Fibroblast of skin of abdomen (primary cell): ENCODE data around the gene NIFK.
A peak's percentile ranks its signal among the peaks of the same experiment; 100 is the strongest.
"Not testable (repeated sequence)": the region's sequence is repeated elsewhere in the genome, so short reads cannot be mapped to it uniquely, and the experiment has no call there.

ENCODE experiments used
- DNase-seq: peaks from one replicate; pipeline ENCODE4 v3.0.0-alpha.2; 2013

The NIFK gene

DNA sequence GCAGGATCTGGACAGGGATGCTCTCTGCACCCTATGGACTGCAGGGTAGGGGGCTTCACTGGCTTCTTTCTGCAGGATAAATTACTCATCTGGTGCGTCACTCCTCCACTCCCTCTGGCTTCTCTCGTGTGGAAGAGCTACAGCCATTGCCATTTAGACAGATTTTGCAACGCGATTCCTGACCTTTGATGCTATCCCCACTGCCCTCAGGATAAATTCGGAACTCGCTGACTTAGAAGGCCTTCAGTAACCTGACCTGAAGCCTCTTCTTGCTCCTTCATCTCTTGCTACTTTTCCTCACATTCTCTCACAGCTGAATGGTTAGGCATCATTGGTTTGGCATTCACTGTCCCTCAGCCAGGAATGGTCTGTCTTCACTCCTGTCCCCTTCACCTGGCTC, 5.3 kb downstream of the NIFK start:
- no peak for DNase-seq

DNA sequence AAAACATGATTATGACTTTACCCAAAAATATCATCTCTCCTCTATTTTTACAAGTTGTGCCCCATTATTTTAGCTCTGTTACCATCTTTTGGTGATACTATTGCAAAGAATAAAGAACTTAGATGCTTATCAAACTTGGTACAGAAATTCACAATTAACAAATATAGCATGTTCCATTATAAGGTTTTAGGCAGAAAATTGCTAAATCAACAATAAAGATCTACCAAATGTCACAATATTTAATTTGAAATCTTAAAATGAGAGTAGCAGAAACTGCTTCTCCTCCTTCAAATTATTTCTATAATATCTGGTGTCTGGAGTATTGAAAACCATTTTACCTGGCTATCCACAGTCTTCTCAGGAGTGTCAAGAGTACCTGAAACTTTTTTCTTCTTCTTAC, 8.7 kb downstream of the NIFK start:
- DNase-seq = no peak

DNA sequence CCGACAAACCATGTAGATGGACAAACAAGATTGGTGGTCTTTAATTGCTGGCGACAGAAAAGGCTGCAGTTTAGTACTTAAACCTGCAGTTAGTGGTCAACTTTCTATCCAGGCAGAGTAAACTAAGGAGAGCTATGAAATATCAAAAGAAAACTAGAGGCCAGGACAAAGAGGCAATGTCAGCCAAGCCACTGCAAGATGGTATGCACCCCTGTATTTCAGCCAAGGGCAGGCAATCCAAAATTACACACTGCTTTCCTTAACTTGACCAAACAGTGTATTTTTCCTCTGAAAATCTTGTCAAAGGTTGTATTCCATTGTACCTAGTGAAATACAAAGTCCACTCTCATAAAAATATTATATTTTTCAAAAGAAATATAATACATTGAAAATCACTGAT, 9.3 kb downstream of the NIFK start:
- DNase-seq = no peak

DNA sequence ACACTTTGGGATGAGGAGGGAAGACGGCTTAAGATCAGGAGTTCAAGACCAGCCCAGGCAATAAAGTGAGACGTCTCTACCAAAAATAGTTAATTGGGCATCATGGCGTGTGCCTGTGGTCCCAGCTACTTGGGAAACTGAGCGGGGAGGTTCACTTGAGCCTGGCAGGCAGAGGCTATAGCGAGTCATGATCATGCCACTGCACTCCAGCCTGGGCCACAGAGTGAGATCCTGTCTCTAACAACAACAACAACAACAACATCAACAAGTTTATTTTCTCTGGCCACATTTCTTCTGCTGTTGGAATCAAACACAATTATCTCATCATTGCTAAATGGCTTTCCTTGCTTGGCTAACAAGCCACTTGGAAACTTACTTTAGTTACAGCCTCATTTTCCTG, 13.4 kb downstream of the NIFK start:
- DNase-seq = no peak

DNA sequence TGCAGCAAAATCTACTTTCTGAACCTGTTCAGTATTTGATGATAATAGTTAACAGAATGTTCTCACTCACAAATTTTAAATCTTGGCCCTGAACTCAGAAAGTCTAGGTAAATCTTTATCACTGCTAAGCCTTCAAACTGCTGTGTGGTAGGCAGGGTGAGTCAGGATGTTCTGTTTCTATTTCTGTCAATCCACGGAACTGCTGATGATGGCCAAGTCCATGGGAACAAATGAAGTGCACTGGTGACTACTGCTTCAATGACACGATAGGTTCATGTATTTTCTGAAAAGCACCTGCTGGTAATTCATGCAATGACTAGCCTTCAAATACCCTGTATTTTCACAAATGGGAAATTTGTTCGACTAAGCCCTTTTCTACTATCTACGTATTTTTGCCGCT, 14.2 kb downstream of the NIFK start:
- peak; percentile 64 for DNase-seq

DNA sequence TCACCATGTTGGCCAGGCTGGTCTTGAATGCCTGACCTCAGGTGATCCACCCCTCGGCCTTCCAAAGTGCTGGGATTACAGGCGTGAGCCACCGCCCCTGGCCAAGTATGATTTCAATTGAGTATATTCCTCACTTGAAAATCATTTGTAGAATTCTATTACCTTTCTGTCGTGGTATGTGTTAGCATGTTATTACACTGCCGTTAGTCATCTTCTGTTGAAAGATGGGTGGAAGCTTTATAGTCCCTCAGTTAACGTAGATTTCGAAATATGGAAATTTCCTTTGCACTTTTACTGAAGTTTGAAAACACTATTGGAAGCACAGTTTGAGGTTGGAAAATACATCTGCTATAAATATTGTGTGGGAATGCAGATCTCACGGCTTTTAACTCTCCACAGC, 14.7 kb downstream of the NIFK start:
- peak; percentile 94 for DNase-seq

DNA sequence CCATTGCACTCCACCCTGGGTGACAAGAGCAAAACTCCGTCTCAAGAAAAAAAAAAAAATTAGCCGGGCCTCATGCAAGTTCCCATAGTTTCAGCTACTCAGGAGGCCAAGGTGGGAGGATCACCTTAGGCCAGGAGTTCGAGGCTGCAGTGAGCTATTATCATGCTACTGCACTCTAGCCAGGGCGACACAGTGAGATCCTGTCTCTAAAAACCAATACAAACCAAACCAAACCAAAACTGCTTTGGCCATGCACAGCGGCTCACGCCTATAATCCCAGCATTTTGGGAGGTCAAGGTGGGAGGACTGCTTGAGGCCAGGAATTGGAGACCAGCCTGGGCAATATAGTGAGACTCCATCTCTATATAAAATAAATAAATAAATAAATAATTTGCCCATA, 19.1 kb downstream of the NIFK start:
- DNase-seq = no peak

DNA sequence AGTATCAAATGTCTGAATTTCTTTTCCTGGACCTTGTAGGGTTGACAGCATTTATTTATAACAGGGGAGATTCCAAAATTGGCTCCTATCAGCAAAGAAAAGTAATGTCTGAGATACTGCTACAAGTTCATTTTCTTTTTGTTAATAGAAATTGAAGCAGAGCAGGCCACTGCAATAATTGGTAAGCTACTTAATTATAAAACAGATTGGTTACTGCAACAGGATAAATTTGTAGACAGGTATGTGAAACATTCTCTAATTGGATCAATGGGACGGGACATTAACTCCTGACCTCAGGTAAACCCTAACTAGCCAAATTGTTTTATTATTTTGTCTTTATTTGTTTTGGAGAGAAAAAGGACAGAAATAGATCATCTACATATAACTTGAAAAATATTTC, 20.5 kb downstream of the NIFK start:
- no peak for DNase-seq

DNA sequence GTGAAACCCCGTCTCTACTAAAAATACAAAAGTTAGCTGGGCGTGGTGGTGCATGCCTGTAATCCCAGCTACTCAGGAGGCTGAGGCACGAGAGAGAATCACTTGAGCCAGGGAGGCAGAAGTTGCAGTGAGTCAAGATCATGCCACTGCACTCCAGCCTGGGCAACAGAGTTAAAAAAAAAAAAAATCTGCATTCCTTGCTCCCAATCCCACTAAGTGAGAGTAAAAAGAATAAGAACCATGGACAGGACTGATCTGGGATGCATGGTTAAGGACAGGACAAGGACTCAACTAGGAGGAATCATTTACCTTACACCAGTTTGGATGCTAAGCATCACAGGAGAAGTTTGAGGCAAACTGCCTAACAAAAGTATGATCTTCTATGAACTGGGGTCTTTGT, 25.2 kb downstream of the NIFK start:
- peak; percentile 16 for DNase-seq

DNA sequence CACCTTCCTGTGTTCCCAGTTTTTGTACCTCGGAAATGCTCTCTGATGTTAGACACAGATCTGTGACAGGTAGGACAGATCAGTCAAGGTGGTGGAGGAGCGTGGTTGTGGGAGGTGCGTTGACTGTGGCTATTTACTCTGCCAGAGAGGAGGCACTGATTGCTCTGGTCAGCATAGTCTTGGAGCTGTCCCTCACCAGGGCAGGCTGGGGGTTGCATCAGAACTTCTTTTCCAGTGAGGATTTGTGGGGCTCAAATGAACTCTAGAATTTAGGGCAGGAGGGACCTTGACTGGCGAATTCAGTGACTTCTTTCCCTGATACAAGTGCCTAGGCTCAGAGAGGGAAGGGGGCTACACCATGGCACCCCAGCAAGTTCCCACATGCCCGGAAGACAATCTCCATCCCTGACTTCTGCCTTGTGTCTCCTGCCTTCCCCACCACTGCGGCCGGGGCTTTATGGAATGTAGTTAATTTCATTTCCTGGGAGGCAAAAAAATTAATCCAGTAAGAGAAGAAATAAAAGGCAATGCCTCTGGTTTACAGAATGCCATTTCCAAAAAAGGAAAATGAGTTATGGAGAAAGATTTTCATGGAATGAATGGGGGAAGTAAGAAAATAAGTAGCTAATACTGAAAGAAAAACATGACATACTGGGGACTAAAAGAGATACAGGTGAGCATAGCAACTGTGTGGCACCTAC, 26.1 kb downstream of the NIFK start:
- DNase-seq = peak; percentile 67

DNA sequence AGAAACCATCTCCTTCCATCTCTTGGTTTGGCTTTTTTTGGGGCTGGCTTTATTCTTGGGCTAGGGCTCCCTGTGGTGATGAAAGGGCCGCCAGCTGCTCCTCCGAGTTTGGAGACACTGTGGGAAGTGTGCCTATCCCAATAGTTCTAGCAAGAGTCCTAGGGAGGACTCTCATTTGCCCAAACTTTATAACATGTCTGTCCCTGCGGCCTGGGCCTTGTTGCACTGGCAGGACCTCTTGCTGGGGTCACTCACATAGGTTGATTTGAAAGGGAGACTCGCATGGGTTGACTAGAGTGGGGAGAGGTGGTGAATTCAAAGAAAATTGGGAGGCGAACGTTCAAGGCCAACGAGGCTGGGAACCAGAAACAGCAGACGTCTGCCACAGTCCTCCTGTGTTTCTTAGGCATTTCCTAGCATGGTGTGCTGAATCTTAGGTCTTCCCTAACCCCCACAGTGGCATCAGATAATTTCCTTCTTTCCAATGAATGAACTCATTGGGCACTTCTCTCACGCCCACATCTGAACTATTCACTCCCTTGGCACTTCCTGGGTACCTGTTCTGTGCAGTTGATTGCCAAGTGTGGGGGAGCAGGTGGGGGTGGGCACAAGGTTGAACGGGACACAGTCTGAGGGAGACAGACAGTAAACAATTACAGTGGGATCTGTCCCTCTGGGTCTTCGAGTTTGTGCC, 26.8 kb downstream of the NIFK start:
- no peak for DNase-seq

DNA sequence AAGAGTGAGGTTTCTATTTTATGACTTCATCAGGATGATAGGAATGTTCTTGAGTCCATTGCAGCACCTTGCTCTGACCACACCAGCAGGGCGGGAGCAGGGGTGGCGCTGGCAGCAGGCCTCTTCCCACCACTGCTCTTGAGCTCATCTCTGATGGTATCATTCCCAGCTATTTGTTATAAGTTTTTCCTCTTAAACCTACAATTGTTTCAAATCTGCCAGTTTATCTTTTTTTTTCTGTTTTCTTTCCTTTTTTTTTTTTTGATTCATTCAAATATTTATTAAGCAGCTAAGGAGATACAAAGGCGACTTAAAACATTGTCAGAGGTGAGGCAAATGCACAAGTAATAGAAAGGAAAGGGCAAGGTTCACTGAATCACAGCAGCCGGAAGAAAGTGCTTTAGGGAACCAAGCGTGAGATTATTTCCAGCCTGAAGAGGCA, 28.7 kb downstream of the NIFK start:
- DNase-seq = no peak

DNA sequence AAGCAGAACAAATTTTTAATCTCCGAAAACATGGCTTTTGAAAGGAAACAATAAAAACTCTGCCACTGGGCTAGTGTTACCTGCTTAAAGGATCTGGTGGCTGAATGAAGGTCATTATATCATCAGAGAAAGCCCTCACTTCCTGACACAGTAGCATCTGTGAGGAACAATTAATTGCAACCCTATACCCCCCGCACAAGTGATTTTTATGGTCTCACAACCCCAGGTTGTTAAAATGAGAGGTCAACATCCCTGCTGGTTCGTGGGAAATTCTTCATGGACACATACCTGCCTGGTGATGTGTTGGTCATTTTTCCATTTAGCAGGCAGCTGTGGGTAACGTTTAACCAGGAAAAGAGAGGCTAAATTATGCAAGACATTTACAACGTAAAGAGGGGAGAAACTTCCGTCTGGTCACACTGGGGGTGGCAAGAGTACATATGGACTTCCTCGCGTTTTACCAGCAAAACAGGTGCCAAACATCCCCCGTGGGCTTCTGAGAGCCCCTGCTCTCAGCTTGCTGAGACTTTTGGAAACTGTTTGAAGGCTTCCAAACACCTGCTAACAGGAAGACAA, 29.2 kb downstream of the NIFK start:
- no peak for DNase-seq

DNA sequence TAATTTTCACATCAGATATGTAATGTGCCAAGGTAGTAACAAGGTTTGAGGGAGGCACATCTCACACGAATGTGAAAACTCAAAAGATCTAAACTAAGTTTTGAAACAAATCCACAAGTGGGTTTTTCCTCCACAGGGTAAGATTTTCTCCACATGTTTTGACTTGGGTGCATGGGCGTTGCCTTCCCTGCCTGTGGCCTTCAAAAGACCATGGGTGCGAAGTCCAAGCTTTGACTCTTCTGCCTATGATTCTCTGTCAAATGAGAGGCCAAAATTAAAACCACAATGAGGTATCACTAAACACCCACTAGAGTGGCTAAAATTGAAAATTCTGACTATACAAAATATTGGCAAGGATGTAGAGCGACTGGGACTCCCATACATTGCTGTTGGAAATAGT, 30.7 kb downstream of the NIFK start:
- DNase-seq = no peak

DNA sequence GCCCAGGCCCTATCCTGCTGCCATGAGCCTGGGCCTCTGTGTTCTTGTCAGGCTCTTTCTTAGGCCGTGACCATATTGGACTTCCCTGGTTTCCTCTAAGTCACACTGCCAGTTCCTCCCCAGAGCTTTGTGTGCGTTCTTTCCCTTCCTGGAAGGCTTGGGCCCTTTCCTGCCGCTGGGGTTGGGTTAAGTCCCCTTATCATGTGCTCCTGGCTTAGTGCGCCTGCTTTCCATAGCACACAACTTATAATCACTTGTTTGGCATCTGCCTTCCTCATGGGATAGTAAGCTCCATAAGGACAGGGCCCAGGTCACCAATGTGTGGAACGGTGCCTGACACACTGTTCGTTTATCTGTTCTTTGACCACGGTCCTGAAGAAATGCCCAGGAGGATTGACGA, 31.3 kb downstream of the NIFK start:
- DNase-seq = no peak

DNA sequence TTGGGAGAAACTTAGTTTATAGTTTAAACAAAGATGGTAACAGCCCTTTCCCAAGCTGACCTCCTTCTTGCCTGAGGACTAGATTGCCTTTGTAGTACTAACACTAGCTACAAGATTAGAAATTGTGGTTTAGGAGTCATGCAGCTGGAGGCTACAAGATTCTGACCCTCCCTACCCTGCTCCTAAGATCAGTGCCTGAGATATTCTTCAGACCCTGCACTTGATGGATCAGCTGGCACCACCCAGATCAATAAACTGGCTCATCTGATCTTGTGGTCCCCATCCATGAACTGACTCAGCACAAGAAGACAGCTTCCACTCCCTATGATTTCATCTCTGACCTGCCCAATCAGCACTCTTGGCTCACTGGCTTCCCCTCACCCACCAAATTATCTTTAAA, 34.9 kb downstream of the NIFK start:
- not testable (repeated sequence) for DNase-seq

DNA sequence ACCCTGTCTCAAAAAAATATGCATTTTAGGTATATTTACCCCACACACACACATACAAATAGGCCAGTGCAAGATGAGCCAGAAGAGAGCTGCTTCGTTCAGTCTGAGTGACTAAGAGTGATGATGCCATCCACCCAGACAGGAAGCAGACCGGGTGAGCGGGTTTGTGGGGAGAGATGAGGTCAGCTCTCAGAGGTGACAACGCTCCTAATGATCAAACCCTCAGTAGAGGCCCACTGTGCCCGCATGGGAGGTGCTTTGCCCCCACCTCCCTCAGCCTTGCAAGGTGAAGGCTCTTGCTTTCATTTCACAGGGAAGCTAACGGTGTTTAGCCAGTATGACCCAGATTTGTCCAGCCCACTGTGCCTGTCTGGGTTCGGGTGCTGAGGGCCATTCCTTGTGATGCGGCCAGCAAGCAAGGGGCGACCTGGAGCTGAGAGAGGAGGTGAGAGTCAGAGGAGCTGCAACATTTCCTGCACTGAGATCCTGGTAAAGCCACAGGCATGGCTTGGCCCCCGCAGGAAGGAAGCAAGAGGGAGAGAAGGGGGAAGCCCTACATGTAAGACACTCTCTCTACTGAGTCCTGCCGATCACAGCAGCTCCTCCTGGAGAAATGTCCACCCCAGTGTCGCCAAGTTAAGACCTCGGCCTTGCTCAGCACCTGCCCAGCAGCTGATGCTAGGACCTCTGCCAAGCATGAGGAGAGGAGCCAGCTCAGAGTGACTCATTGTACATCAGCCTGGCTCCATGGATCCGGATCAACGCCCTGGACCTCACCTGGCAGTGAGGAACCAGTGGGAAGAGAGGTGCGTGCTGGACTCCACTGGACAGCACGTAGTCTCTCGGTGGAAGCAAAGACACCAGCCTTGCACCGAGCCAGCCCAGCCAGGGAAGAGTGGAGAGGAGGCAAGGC, 37.0 kb downstream of the NIFK start:
- peak; percentile 83 for DNase-seq

DNA sequence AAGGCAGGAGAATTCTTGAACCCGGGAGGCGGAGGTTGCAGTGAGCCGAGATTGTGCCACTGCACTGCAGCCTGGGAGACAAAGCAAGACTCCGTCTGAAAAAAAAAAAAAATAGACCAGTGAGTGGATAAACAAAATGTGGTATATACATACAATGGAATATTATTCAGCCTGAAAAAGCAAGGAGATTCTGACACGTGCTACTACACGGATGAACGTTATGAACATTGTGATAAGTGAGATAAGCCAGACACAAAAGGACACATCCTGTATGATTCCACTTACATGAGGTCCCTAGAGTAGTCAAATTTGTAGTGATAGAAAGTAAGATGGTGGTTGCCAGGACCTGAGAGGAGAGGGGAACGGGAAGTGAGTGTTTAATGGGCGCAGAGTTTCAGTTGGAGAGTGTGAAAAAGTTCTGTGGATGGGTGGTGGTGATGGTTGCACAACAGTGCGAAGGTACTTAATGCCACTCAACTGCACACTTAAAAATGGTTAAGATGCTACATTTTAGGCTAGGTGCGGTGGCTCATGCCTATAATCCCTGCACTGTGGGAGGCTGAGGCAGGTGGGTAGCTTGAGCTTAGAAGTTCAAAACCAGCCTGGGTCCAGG, 38.3 kb downstream of the NIFK start:
- no peak for DNase-seq

DNA sequence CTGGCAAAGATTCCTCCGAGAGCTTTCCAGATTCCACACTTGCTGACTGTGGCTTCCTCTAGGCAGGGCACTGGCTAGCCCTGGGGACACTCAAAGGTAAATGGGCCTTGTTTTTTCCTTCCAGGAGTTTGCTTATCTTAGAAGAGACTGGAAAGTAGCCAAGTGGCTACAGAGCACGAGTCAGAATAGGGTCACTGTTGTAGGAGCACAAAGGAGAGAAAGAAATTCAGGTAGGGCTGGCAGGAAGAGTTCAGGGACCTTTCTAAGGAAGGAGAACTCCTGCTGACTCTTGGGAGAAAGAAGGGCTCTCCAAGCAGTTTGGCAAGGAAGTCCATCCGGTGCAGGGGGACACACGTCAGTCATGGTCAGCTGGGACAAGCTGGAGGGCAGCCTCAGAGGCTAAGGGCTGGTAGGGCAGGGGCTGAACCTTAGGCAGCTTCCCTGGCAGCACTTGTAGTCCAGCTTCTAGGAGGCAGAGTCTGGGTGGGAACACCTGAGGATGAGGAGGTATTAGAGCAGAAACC, 39.5 kb downstream of the NIFK start:
- no peak for DNase-seq

DNA sequence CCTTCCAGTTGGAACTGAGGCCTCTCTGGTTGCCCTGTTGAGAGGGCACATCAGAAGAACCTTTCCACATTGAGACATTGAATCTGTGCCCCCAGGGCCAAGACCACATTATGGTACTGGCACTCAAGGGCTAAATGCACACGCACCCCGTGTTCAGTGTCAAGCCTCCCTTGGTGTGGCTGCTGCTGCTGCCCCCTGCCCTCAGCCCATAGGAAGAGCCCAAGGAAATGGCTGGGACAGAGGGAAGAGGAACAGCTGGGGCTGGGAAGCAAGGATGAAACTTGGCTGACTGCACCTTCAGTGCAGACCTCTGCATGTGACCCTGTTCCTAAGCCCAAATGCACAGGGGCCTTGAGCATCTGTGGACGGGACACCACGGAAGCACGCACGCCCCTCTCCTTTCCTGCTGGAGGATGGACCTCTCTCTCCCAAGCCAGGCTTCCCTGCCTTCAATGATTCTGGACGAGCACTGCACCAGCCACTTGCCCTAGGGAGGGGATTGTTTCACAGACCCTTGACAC, 40.2 kb downstream of the NIFK start:
- DNase-seq = no peak

DNA sequence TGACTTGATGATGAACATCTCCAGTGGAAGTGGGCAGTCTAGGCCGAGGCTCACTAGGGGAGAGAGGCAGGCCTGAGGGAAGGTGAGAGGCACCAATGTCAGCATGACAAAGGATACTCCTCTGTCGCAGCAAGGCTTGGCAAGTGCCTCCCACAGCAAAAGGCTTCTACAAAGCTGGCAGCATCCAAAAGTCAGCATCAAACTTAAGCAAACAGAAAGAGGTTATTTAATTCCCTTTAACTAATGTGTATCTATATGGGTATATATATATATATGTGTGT, 41.6 kb downstream of the NIFK start:
- DNase-seq = no peak

DNA sequence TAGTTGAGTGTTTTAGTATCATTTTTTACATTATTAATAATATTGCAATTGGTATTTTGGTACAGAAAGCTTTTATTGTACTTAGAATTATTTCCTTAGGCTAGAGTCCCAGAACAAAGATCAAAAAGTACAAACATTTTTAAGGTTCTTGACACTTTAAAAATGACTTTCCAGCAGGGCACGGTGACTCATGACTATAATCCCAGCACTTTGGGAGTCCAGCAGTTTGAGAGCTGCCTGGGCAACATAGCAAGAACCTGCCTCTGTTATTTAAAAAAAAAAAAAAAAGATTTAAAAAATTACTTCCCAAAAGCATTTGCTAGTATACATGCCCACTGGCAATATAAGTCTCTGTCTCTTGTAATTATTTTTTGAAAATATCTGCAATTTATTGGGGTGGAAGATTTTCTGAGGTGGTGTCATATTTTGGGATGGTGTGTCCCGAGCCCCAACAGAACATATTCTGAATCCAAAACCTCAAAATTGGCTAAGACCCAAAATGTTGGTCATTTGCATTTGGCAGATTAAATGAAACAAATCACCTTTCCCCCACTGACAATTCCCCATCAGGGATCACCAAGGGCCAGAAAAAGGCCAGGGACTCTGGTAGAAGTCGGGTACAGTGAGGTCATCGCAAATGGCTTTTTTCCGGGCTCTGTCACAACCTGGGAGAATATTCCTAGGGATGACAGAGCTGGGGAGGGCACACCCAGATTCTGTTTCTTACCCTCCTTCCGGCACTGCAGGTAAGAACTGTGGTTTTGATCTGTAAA, 42.1 kb downstream of the NIFK start:
- DNase-seq = peak; percentile 38
